ENCODE measurements around the gene PRRC2B. TPM values are rescaled to one million over a fixed set of nuclear protein-coding genes. Genes with fewer than 3 reads are reported as not detected.
"Not testable (repeated sequence)": the region's sequence is repeated elsewhere in the genome, so short reads cannot be mapped to it uniquely, and the experiment has no call there.

PRRC2B gene
- total RNA-seq, 1 donor from 2014 or later: 174 TPM

GRCh38 chr9:131515559-131516031, 121.7 kb downstream of the PRRC2B start:
- H3K36me3 Mint-ChIP-seq (ENCODE audit: low read depth): peaks cover 63% of the 10 kb centered on the region
- intact Hi-C loops (cut with micrococcal nuclease); H3K9me3 Mint-ChIP-seq; DNase-seq (ENCODE audit: low spot score); H3K4me3 Mint-ChIP-seq (ENCODE audit: low read depth); H3K27me3 Mint-ChIP-seq (ENCODE audit: low read depth); H3K4me1 Mint-ChIP-seq (ENCODE audit: low read depth); H3K27ac Mint-ChIP-seq: not testable (repeated sequence)

GRCh38 chr9:131516100-131516499, 122.2 kb downstream of the PRRC2B start:
- Mint-ChIP-seq H3K27ac (no peak overlapping the region), H3K27me3 (ENCODE audit: low read depth) (no peaks in the 10 kb centered on the region), H3K36me3 (ENCODE audit: low read depth) (peaks cover 61% of the 10 kb centered on the region), H3K4me1 (ENCODE audit: low read depth) (no peaks in the 10 kb centered on the region), H3K9me3 (no peaks in the 10 kb centered on the region), H3K4me3 (ENCODE audit: low read depth) (no peak overlapping the region)
- intact Hi-C loops (cut with micrococcal nuclease): no loop called here
- no peak for DNase-seq (ENCODE audit: low spot score)

- no peaks in the 10 kb centered on the region for H3K9me3 Mint-ChIP-seq
- intact Hi-C loops (cut with micrococcal nuclease): no loop called here
- H3K4me3 Mint-ChIP-seq (ENCODE audit: low read depth): no peak overlapping the region
- no peak for DNase-seq (ENCODE audit: low spot score)
- H3K27ac Mint-ChIP-seq: no peak overlapping the region
- H3K27me3 Mint-ChIP-seq (ENCODE audit: low read depth): no peaks in the 10 kb centered on the region
- H3K4me1 Mint-ChIP-seq (ENCODE audit: low read depth): no peaks in the 10 kb centered on the region
- peaks cover 58% of the 10 kb centered on the region for H3K36me3 Mint-ChIP-seq (ENCODE audit: low read depth)
Measured at GRCh38 chr9:131516930-131517329, 123.0 kb downstream of the PRRC2B start.

- Mint-ChIP-seq H3K4me1 (ENCODE audit: low read depth) (no peaks in the 10 kb centered on the region), H3K36me3 (ENCODE audit: low read depth) (peaks cover 55% of the 10 kb centered on the region), H3K27ac (no peak overlapping the region), H3K27me3 (ENCODE audit: low read depth) (no peaks in the 10 kb centered on the region), H3K4me3 (ENCODE audit: low read depth) (no peak overlapping the region), H3K9me3 (no peaks in the 10 kb centered on the region)
- no peak for DNase-seq (ENCODE audit: low spot score)
- intact Hi-C loops (cut with micrococcal nuclease): no loop called here
Measured at GRCh38 chr9:131517761-131518190, 123.9 kb downstream of the PRRC2B start.

- no peaks in the 10 kb centered on the region for H3K4me1 Mint-ChIP-seq (ENCODE audit: low read depth)
- no peaks in the 10 kb centered on the region for H3K9me3 Mint-ChIP-seq
- no peak overlapping the region for H3K4me3 Mint-ChIP-seq (ENCODE audit: low read depth)
- H3K27me3 Mint-ChIP-seq (ENCODE audit: low read depth): no peaks in the 10 kb centered on the region
- intact Hi-C loops (cut with micrococcal nuclease): no loop called here
- H3K36me3 Mint-ChIP-seq (ENCODE audit: low read depth): peaks cover 50% of the 10 kb centered on the region
- no peak for DNase-seq (ENCODE audit: low spot score)
- no peak overlapping the region for H3K27ac Mint-ChIP-seq
Measured at GRCh38 chr9:131518553-131518952, 124.7 kb downstream of the PRRC2B start.

GRCh38 chr9:131520503-131520902, 126.6 kb downstream of the PRRC2B start:
- Mint-ChIP-seq H3K27me3 (ENCODE audit: low read depth) (no peaks in the 10 kb centered on the region), H3K36me3 (ENCODE audit: low read depth) (peaks cover 56% of the 10 kb centered on the region), H3K4me1 (ENCODE audit: low read depth) (no peaks in the 10 kb centered on the region), H3K4me3 (ENCODE audit: low read depth) (no peak overlapping the region), H3K9me3 (no peaks in the 10 kb centered on the region), H3K27ac (no peak overlapping the region)
- intact Hi-C loops (cut with micrococcal nuclease): no loop called here
- no peak for DNase-seq (ENCODE audit: low spot score)

- no peaks in the 10 kb centered on the region for H3K9me3 Mint-ChIP-seq
- no peak overlapping the region for H3K27ac Mint-ChIP-seq
- H3K36me3 Mint-ChIP-seq (ENCODE audit: low read depth): peaks cover 60% of the 10 kb centered on the region
- no peaks in the 10 kb centered on the region for H3K27me3 Mint-ChIP-seq (ENCODE audit: low read depth)
- DNase-seq (ENCODE audit: low spot score): no peak
- no peaks in the 10 kb centered on the region for H3K4me1 Mint-ChIP-seq (ENCODE audit: low read depth)
- intact Hi-C loops (cut with micrococcal nuclease): no loop called here
- no peak overlapping the region for H3K4me3 Mint-ChIP-seq (ENCODE audit: low read depth)
Measured at GRCh38 chr9:131521203-131521602, 127.3 kb downstream of the PRRC2B start.

- H3K27me3 Mint-ChIP-seq (ENCODE audit: low read depth): no peaks in the 10 kb centered on the region
- H3K36me3 Mint-ChIP-seq (ENCODE audit: low read depth): peaks cover 67% of the 10 kb centered on the region
- no peak for DNase-seq (ENCODE audit: low spot score)
- intact Hi-C loops (cut with micrococcal nuclease): no loop called here
- no peaks in the 10 kb centered on the region for H3K4me1 Mint-ChIP-seq (ENCODE audit: low read depth)
- H3K9me3 Mint-ChIP-seq: no peaks in the 10 kb centered on the region
- H3K4me3 Mint-ChIP-seq (ENCODE audit: low read depth): no peak overlapping the region
- H3K27ac Mint-ChIP-seq: no peak overlapping the region
Measured at GRCh38 chr9:131521822-131522221, 127.9 kb downstream of the PRRC2B start.

- H3K9me3 Mint-ChIP-seq: no peaks in the 10 kb centered on the region
- H3K4me3 Mint-ChIP-seq (ENCODE audit: low read depth): no peak overlapping the region
- no peaks in the 10 kb centered on the region for H3K27me3 Mint-ChIP-seq (ENCODE audit: low read depth)
- intact Hi-C loops (cut with micrococcal nuclease): no loop called here
- H3K36me3 Mint-ChIP-seq (ENCODE audit: low read depth): peaks cover 71% of the 10 kb centered on the region
- H3K4me1 Mint-ChIP-seq (ENCODE audit: low read depth): no peaks in the 10 kb centered on the region
- H3K27ac Mint-ChIP-seq: no peak overlapping the region
- no peak for DNase-seq (ENCODE audit: low spot score)
Measured at GRCh38 chr9:131522257-131523085, 128.6 kb downstream of the PRRC2B start.

- H3K4me3 Mint-ChIP-seq (ENCODE audit: low read depth): no peak overlapping the region
Measured at GRCh38 chr9:131523086-131523388, 129.2 kb downstream of the PRRC2B start.

GRCh38 chr9:131523451-131524435, 129.9 kb downstream of the PRRC2B start:
- H3K4me1 Mint-ChIP-seq (ENCODE audit: low read depth): peaks cover 2% of the 10 kb centered on the region
- H3K4me3 Mint-ChIP-seq (ENCODE audit: low read depth): no peak overlapping the region
- no peaks in the 10 kb centered on the region for H3K9me3 Mint-ChIP-seq
- H3K36me3 Mint-ChIP-seq (ENCODE audit: low read depth): peaks cover 66% of the 10 kb centered on the region
- intact Hi-C loops (cut with micrococcal nuclease): no loop called here
- no peak for DNase-seq (ENCODE audit: low spot score)
- H3K27me3 Mint-ChIP-seq (ENCODE audit: low read depth): no peaks in the 10 kb centered on the region
- H3K27ac Mint-ChIP-seq: no peak overlapping the region

More at GRCh38 chr9:131523086-131523388, 129.2 kb downstream of the PRRC2B start:
- Mint-ChIP-seq H3K27me3 (ENCODE audit: low read depth) (no peaks in the 10 kb centered on the region), H3K4me1 (ENCODE audit: low read depth) (no peaks in the 10 kb centered on the region), H3K9me3 (no peaks in the 10 kb centered on the region), H3K27ac (no peak overlapping the region), H3K36me3 (ENCODE audit: low read depth) (peaks cover 66% of the 10 kb centered on the region)
- intact Hi-C loops (cut with micrococcal nuclease): no loop called here
- DNase-seq (ENCODE audit: low spot score): no peak

GRCh38 chr9:131524665-131525315, 130.9 kb downstream of the PRRC2B start:
- no peaks in the 10 kb centered on the region for H3K27me3 Mint-ChIP-seq (ENCODE audit: low read depth)
- DNase-seq (ENCODE audit: low spot score): no peak
- H3K27ac Mint-ChIP-seq: no peak overlapping the region
- H3K4me3 Mint-ChIP-seq (ENCODE audit: low read depth): no peak overlapping the region
- intact Hi-C loops (cut with micrococcal nuclease): no loop called here
- H3K9me3 Mint-ChIP-seq: no peaks in the 10 kb centered on the region
- H3K36me3 Mint-ChIP-seq (ENCODE audit: low read depth): peaks cover 60% of the 10 kb centered on the region
- peaks cover 4% of the 10 kb centered on the region for H3K4me1 Mint-ChIP-seq (ENCODE audit: low read depth)
